Right forelimb (tissue), 1 donor: Measurements from ENCODE around the gene SNRNP27.
"Not testable (repeated sequence)": the region's sequence is repeated elsewhere in the genome, so short reads cannot be mapped to it uniquely, and the experiment has no call there.

Experiments
- DNase-seq: peaks from one replicate; pipeline ENCODE4 v3.0.0-alpha.2; 2018

Gene SNRNP27

GRCh38 chr2:69893684-69894551 is at the start of gene SNRNP27:
Gene SNRNP27, plus strand, starts transcription at chr2:69893956. Its CDS starts 29 bp downstream, at chr2:69893985.
- DNase-seq: peak; percentile 92

GRCh38 chr2:69843993-69844392 is 49.8 kb upstream of the SNRNP27 start:
- DNase-seq: no peak

- DNase-seq: no peak
Measured at GRCh38 chr2:69844560-69844959, 49.2 kb upstream of the SNRNP27 start.

GRCh38 chr2:69846182-69847067 is 47.3 kb upstream of the SNRNP27 start:
- no peak for DNase-seq

GRCh38 chr2:69847068-69847828 is 46.5 kb upstream of the SNRNP27 start:
- DNase-seq: no peak

- no peak for DNase-seq
Measured at GRCh38 chr2:69848186-69848790, 45.5 kb upstream of the SNRNP27 start.

- no peak for DNase-seq
Measured at GRCh38 chr2:69858261-69858660, 35.5 kb upstream of the SNRNP27 start.

- no peak for DNase-seq
Measured at GRCh38 chr2:69863298-69863697, 30.5 kb upstream of the SNRNP27 start.

- no peak for DNase-seq
Measured at GRCh38 chr2:69888451-69888850, 5.3 kb upstream of the SNRNP27 start.

GRCh38 chr2:69889302-69889701 is 4.5 kb upstream of the SNRNP27 start:
- DNase-seq: no peak

- DNase-seq: no peak
Measured at GRCh38 chr2:69890881-69891280, 2.9 kb upstream of the SNRNP27 start.

- not testable (repeated sequence) for DNase-seq
Measured at GRCh38 chr2:69892838-69893424, 825 bp upstream of the SNRNP27 start.

- DNase-seq: not testable (repeated sequence)
Measured at GRCh38 chr2:69894737-69895136, 981 bp downstream of the SNRNP27 start.

- no peak for DNase-seq
Measured at GRCh38 chr2:69902213-69902922, 8.6 kb downstream of the SNRNP27 start.

- no peak for DNase-seq
Measured at GRCh38 chr2:69907216-69907615, 13.5 kb downstream of the SNRNP27 start.

- DNase-seq: no peak
Measured at GRCh38 chr2:69911985-69912563, 18.3 kb downstream of the SNRNP27 start.

GRCh38 chr2:69914164-69914949 is 20.6 kb downstream of the SNRNP27 start:
- peak; percentile 99 for DNase-seq

GRCh38 chr2:69914950-69915945 is 21.5 kb downstream of the SNRNP27 start, which contains the start of gene MXD1:
Gene MXD1, plus strand, starts transcription at chr2:69915109. Its CDS starts 222 bp downstream, at chr2:69915331.
- DNase-seq: no peak

- DNase-seq: no peak
Measured at GRCh38 chr2:69916106-69916505, 22.4 kb downstream of the SNRNP27 start.
